Kidney glomerular epithelial cell (primary cell): ENCODE data around the gene MORF4L1.
"Not testable (repeated sequence)": the region's sequence is repeated elsewhere in the genome, so short reads cannot be mapped to it uniquely, and the experiment has no call there.

ENCODE experiments used
- DNase-seq: peaks from one replicate; lab custom pipeline; 2025; lab: John Stamatoyannopoulos, UW

MORF4L1 gene

DNA sequence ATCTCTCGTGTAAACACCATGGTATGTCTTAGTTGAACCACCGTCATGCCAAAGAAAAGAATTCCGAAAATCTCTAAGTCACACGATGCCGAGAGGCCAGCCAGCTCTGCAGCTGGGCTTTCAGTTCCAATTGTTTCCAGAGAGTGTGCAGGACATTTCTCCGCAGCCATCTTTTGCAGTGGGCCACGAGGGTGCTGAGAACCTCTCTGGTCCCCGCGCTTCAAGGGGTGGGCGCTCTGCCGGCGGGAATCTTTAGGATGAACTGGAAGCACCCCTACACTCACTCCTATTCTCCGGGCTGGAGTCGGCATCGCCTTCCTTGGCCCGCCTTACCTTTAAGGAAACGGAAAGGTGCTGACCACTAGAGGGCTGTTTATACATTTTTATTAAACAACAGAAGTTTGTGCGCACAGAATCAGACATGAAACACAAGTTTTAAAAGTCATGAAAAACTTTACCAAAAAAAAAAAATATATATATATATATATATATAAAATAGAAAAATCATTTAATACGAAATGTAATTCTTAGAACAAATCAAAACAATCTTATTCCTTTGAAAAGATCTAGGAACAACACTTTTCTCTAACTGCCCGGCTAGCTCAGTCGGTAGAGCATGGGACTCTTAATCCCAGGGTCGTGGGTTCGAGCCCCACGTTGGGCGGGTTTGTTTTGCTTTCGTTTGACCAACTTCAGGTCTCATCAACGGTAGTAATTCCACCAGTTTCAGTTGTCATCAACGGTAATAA is 12.5 kb upstream of the MORF4L1 start:
- peak; percentile 91 for DNase-seq

DNA sequence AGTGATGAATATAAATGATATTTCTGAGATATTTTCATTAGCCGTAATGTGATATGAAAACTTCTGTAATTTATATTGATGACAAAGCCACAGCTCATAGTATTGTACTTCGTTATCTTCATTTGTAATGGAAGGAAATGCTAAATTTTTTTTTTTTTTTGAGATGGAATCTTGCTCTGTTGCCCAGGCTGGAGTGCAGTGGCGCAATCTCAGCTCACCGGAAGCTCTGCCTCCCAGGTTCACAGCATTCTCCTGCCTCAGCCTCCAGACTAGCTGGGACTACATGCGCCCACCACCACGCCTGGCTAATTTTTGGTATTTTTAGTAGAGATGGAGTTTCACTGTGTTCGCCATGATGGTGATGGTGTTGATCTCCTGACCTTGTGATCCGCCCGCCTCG is 7.1 kb upstream of the MORF4L1 start:
- DNase-seq = not testable (repeated sequence)

- not testable (repeated sequence) for DNase-seq
These were observed 6.7 kb upstream of the MORF4L1 start for GRCh38 chr15:78866031-78866430.

DNA sequence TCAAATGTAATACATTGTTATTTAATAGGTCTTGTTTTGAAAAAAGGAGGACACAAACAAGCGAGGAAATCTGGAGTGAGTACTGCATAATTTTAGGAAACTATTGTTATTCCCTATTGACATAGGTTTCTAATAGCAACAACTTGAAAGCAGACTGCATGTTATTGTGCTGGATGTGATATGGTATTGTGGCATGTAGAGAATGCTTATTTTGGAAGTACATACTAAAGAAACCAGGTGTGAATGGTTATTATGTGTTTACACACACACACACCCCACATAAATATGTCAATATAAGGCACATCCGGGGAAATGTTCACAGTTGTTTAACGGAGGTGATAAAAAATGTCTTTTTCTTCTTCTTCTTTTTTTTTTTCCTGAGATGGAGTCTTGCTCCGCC is 5.9 kb upstream of the MORF4L1 start:
- no peak for DNase-seq

DNA sequence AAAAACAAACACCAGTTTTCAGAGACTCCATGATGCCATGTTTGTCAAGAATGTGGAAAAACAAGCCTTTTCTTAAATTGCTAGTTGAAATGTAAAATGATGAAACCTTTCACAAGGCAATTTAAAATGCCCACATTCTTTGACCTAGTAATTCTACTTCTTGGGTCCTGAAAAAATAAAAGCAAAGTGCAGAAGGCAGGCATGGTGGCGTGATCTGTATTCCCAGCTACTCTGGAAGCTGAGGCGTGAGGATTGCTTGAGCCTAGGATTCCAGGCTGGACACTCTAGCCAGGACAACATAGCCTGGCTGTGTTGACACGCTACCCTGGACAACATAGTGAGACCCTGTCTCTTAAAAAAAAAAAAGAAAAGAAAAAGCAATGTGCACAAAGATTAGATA is 4.3 kb upstream of the MORF4L1 start:
- no peak for DNase-seq

GRCh38 chr15:78871483-78872127 is 1.1 kb upstream of the MORF4L1 start:
- not testable (repeated sequence) for DNase-seq

- peak; percentile 71 for DNase-seq
These were observed 492 bp downstream of the MORF4L1 start for GRCh38 chr15:78872972-78873792.

DNA sequence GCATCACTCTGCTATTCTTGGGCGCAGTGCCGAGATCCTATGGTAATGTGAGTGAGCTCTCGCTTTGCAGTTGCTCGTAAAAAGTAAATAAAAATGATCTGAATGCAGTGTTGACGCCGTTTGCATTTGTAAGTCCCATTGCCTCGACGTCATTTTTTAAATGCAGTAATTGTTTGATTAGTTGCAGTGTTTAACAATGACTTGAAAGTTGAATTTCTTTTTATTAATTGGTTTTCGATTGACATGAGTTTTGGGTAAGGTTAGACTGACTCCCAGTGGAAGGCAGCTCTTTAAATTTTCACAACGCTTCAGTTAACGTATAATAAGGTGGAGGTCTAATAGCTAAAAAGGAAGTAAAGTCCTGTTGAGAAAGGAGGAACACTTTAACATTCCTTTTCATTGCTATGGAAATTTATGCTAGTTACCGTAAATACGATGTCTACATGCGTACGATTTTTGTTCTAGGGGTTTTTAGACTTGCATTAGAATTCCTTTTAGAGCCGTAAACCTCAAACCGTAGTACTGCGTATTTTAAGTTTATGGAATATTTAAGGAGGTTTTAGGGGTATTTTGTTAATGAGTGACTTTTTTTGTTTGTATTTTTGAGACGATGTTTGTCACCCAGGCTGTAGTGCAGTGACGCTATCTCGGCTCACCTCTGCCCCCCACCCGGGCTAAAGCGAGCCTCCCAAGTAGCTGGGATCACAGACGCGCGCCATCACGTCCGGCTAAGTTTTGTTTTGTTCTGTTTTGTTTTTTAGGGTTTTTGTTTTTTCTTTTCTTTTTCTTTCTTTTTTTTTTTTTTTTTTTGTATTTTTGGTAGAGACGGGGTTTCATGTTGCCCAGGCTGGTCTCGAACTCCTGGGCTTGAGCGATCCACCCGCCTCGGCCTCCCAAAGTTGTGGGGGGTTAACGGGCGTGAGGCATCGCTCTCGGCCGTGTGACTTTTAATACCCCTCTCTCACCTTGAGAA is 1.4 kb downstream of the MORF4L1 start:
- peak; percentile 71 for DNase-seq

DNA sequence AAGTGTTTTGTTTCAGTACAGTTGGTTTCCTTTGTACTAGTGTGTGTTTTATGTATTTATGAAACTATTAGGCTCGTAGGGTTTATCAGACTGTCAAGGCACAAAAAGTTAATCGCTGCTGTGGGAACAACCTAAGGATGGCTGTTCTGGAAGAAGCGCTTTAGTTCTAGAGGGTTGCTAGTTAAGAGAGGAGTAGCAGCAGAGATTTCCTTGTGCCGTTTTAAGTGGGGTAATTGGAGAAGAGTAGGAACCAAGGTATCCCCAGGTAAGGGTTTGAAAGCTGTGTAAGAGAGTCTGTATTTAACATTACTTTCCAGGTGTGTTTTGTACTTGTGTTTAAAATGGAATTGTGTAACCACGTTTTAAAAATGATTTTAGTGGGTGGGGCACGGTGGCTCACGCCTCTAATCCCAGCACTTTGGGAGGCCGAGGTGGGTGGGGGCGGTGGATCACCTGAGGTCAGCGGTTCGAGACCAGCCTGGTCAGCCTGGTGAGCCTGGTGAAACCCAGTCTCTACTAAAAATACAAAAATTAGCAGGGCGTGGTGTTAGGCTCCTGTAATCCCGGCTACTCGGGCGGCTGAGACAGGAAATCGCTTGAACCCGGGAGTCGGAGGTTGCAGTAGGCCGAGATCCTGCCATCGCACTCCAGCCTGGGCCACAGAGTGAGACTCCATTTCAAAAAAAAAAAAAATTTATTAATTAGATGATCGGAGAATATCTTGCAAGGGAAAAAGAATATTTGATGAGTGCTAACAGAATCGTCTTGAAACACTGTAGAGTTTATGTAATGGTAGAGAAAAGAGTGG is 2.6 kb downstream of the MORF4L1 start:
- DNase-seq = no peak

DNA sequence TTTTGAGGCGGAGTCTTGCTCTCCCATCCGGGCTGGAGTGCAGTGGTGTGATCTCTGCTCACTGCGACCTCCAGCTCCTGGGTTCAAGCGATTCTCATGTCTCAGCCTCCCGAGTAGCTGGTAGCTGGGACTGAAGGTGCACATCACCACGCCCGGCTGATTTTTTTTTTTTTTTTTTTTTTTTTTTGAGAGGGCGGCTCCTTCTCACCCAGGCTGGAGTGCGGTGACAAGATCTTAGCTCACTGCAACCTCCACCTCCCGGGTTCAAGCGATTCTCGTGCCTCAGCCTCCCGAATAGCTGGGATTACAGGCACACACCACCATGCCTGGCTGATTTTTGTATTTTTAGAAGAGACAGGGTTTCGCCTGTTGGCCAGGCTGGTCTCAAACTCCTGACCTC is 4.3 kb downstream of the MORF4L1 start:
- DNase-seq = not testable (repeated sequence)

DNA sequence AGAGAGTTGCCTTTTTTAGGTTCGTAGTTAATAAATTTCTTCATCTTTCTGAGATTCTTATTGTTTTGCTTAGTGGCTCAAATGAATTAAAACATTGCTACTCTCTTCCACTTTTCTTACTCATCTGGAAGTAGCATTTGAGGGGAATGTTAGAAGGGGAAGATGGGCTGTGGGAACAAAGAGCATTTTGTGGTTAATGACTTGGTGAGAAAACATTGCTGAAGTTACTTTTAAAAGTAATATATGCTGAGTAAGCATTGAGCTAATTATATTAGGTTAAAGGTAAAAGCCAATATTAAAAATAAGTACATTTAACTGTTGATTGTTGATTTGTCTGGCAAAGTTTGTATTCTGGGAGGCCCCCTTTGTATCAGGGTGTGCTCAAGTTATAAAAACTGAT is 5.7 kb downstream of the MORF4L1 start:
- DNase-seq = no peak

DNA sequence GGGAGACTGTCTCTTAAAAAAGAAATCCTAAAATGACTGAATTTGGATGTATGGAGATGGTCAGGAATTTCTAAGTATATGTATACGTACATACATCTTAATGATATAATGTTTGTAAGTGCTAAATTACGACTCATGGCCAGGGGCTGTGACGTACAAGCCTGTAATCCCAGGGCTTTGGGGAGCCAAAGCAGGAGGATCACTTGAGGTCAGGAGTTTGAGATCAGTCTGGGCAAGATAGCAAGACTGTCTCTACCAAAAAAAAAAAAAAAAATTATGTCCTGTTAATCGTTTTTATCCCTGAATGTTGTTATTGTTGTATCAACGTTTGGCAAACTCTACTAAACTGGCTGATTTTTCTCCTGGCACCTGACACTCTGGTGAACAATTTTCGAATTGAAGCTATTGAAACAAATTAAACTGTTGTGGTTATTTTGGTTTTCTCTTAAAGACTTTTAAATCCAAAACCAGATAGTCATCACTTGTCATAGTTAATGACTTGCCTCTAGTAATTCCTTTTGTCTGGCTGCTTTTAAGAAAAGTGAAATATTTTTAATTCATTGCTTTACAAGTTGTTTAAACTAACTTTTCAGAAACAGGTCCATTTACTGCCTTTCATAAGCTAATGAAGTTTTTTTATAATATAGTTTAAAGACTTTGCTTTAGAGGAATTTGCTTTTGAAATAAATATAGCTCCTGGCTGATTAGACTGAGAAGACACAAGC is 7.0 kb downstream of the MORF4L1 start:
- DNase-seq = no peak

DNA sequence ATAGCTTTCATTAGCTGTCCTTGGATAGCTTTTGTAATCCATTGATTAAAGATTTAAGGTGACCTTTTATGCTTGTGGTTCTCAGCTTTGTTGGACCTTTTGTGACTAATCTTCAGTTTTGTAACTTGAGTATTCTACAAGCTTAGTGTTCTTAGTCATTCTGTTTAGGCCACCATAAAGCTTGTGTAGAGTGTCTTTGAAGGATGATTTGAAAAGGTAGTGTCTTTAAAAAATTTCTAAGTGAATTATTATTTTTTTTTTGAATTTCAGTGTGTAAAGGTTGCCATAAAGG is 7.5 kb downstream of the MORF4L1 start:
- DNase-seq = peak; percentile 8

DNA sequence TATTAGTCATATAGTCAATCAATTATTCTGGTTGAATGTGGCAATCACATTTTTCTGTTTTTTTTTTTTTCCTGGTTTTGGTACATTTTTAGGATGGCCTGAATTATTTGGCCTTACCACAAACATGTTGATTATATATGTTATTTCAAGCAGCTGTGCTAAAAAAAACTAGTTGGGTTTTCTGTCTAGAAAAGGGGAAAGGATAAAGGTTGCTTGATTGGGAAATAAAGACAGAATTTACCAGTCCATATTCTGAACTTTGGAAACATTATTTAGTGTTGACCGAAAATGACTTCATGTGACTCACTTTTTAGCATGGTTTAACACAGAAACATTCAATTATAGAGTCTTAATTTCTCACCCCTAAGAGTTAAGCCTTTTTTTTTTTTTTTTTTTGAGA is 8.1 kb downstream of the MORF4L1 start:
- no peak for DNase-seq

GRCh38 chr15:78881681-78882080 is 9.0 kb downstream of the MORF4L1 start:
- DNase-seq = no peak

DNA sequence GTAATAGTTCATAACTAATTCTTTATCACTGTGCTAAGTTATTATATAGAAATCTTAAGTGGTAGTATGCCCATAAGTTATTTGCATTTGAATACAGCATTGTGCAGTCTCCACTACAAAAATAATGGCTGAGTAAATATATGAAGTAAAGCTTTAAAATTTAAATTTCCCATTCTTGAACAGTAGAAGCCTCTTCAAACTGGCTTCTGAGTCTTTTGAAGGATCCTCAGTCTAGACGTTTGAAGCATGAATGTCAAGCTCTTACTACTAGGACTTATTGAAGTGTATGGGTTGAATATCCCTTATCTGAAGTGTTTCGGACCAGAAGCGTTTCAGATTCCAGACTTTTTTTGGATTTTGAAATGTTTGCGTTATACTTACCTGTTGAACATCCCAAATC is 16.3 kb downstream of the MORF4L1 start:
- no peak for DNase-seq

GRCh38 chr15:78893538-78893937 is 20.8 kb downstream of the MORF4L1 start:
- no peak for DNase-seq

GRCh38 chr15:78895471-78895870 is 22.8 kb downstream of the MORF4L1 start:
- no peak for DNase-seq

DNA sequence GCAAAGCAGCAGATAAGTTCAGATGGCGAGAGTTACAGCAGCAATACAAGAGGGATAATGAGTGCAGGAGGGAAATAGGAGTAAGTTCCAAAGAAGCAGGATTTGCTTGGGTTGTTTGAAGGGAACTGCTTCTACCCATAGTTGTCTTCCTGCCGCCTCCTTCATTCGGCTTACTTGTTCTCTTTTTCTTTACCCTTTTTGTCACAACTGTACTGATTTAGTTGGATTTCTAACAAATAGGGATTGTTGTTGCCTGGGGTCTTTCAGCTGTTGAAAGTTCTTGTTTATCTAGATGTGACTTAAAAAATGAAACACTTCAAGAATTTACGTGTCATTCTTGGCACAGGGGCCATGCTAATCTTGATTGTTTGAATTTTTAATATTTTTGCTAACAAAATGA is 25.9 kb downstream of the MORF4L1 start:
- no peak for DNase-seq

GRCh38 chr15:78900819-78901533 is 28.3 kb downstream of the MORF4L1 start:
- not testable (repeated sequence) for DNase-seq
